GM19023 (cell line): ENCODE results near the gene MACF1.

Experiments used
- ATAC-seq: cut with Tn5 transposase; IDR thresholded peaks from one replicate; pipeline ENCODE4 v1.9.1; 2021; ENCODE audit warnings: mild to moderate bottlenecking, moderate library complexity; ENCODE audit not compliant: unreplicated experiment

MACF1 gene

DNA sequence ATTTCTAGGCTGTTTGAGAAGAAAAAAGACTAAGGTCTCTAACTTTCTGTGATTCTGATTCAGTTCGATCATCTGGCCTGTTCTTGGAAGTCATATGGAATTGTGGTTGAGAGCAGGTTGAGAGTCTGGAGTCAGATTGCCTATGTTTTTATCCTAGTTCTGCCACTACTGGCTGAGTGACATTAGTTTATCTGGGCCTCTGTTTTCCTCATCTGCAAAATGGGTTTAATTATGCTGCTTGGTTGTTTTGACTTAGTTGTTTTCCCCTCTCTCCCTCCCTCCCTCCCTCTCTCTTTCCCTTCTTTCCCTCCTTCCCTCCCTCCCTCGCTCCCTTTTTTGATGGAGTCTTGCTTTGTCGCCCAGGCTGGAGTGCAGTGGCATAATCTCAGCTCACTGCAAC, 6.2 kb downstream of the MACF1 start:
- ATAC-seq, result no peak

DNA sequence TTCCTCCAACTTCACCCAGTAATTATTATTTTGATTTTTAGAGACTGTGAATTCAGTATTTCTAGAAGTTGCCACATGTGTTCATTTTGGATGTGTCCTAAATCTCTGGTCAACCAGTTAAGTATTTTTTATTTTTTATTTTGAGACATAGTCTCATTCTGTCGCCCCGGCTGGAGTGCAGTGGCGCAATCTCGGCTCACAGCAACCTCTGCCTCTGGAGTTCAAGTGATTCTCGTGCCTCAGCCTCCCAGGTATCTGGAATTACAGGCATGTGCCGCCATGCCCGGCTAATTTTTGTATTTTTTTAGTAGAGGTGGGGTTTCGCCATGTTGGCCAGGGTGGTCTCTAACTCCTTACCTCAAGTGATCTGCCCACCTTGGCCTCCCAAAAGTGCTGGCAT, 8.0 kb downstream of the MACF1 start:
- no peak for ATAC-seq

DNA sequence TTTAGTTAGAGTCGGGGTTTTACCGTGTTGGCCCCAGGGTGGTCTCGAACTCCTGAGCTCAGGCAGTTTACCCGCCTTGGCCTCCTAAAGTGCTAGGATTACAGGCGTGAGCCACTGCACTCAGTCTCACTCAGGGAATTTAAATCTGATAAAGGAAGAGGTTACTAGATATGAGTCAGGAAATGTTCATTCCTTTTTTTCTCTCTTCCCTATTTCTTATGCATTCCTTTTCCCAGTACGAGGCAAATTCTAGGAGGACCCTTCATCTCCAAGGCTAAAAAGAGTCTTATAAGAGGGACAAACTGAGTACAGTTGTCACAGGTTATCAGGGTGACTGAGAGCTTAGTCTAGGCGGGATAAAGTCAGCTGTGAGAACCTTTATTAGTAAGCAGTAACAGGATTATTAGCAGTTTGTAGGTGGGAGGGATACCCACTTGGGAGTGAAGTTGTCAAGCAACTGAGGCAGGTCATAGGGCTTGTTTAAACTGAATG, 9.1 kb downstream of the MACF1 start:
- ATAC-seq, result no peak

DNA sequence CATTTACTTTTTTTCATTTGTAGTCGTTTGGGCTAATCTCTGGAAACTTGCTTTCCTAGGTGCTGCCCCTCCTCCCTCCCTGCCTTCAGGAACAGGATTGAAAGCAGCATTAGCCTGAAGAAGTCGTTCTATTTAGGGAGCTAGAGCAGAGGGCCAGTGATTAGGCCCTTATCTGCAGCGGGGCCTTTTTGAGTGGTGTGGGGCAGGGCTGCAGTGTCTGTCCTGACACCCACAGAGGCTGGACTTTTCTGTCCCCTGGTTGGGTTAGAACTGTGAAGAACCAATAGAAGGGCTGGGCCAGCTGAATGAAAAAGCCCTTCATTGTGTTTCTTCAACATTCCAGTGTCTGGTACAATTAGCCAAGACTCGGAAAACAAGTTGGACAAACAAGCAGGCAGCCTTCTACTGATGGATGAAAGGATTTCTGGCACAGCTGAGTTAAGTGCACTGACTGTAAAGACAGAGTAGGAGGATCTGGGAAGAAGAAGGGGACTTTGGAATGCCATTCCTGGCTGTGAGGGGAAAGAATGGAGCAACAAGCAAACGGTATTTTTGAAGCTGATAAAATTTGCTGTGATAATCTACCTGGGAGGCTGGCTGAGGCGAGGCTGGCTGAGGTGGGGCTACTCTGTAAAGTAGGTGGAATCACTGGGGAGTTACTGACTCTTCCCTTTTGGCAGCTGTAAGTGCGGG, 9.7 kb downstream of the MACF1 start:
- no peak for ATAC-seq

DNA sequence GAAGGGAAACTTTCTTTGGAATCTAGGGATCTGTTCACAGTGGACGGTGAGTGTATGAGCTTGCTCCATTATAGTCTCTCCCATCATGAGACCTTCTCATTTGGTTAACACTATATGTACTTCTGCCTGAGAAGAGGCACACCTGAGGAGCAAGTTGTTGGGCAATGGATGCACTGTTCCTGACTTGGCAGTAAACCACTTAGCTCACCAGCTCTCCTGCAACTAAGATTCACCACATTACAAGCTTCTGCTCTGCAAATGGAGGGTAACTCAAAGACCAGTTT, 10.2 kb downstream of the MACF1 start:
- no peak for ATAC-seq

DNA sequence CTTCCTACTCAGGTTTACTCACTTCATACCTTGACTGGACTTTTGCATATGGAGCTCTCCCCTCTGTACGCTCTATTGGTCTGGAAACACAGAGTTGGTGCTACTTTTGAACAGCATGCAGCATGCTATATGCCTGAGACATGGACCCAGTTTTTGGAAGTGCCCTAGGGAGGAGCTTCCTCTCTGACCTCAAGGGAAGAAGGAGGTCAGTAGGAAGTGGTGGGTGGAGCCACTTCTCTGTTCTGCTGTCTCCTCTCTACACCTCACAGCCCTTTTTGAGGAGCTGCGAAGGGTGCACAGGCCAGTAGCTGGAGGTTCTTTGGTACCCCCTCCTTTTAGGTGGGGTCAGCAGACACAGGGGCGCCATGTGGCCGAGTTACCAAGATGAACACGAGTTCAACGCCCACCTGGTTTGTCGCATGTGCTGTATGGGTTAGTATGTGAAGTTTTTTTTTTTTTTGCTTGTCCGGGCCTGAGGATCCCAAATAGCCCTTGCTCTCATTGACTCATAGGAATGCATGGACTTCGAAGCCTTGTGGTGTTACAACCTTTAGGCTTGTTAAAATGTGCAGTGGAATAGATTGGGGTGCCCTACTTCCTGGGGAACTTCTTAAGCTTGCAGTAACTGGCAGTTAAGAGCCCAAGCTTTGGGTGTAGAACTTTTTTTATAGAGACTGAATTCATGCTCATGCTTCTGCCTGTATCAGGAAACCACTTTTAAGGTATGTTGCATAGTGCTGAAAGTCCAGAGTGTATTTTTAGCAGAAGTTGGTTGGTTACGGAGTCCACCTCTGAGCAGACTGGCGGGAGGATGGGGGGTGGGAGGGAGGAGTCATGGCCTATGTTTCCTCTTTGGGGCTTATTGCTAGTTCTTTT, 10.7 kb downstream of the MACF1 start:
- ATAC-seq, result no peak

GRCh38 chr1:39216771-39217170, 12.3 kb downstream of the MACF1 start:
- no peak for ATAC-seq

GRCh38 chr1:39220891-39221870, 16.7 kb downstream of the MACF1 start:
- no peak for ATAC-seq

DNA sequence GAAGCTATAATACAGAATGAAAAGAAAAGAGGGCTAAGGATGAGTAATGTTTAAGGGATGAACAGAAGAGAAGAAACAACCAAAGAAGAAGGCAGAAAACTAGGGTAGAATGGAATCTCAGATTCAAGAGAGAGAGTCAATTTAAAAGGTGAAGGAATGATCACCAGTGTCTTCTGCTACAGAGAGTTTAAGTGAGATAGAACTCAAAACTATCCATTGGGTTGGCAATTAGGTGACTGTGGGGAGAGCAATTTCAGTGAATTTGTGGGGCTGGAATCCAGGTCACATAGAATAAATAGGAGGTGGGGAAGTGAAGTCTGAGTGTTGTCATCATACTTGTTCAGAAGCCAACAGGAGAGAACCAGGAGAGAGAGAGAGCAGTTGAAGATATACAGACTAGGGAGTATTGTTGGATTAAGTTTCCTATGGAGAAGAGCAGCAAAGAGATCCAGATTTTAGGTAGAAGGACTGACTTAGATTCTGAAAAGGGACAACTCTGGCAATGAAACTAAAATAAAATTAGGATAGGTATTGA, 19.9 kb downstream of the MACF1 start:
- no peak for ATAC-seq

GRCh38 chr1:39226836-39227235, 22.3 kb downstream of the MACF1 start:
- ATAC-seq, result no peak

DNA sequence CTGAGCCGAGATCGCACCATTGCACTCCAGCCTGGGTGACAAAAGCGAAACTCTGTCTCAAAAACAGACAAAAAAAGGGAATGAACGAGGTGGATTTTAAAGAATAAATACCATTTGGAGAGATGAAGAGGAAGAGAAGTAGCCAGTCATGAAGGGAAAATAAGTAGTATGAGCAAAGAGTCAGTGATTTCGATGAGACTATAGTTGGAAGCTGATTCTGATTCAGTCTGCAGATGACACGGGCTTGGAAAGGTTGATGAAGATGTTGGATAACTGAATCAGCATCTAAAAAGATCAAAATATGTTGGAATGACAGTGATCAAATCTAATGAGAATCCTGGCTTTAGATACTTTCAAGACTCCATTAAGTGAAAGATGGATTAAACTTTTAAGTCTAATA, 23.8 kb downstream of the MACF1 start:
- no peak for ATAC-seq

- ATAC-seq, result no peak
Observed at GRCh38 chr1:39229504-39229903, 25.0 kb downstream of the MACF1 start.

GRCh38 chr1:39230261-39231190, 26.0 kb downstream of the MACF1 start:
- ATAC-seq, result peak; percentile 81

GRCh38 chr1:39236971-39237370, 32.5 kb downstream of the MACF1 start:
- ATAC-seq, result no peak

DNA sequence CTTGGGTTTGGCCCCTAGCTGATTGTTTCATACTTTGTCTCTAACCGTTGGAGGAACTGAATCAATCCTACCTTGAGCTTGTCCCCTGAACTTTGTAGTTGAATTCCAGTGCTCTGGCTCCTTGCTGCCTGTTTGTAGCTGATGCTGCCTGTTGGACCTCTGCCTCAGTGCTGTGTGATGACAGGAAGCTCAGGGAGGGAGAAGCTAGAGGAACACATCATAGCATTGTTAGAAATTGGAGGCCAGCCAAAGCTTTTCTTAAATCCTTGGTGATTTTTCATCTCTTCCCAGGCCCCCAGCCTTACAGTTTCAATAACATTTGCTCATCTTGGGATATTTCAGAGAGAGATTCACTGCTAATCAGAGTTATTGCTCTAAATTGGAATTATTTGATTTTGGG, 34.0 kb downstream of the MACF1 start:
- ATAC-seq, result no peak

- ATAC-seq, result no peak
Observed at GRCh38 chr1:39239968-39240367, 35.5 kb downstream of the MACF1 start.

DNA sequence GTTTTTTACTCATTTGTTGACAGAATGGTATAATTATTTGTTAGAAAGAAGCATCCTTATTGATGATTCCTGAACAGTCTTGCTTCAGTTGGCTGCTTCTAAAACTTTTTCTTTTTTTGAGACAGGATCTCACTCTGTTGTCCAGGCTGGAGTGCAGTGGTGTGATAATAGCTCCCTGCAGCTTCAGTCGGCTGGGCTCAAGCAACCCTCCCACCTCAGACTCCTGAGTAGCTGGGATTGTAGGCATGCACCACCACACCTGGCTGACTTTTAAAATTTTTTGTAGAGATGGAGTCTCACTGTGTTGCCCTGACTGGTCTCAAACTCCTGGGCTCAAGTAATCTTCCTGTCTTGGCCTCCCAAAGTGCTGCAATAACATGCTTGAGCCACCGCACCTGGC, 38.8 kb downstream of the MACF1 start:
- ATAC-seq, result no peak

GRCh38 chr1:39250460-39251240, 46.2 kb downstream of the MACF1 start:
- no peak for ATAC-seq

GRCh38 chr1:39255222-39255621, 50.7 kb downstream of the MACF1 start:
- ATAC-seq, result no peak
